Pulmonary artery endothelial cell (primary cell): ENCODE measurements around the gene EDRF1. TPM values are rescaled to one million over a fixed set of nuclear protein-coding genes. Genes with fewer than 3 reads are reported as not detected.
"Not testable (repeated sequence)": the region's sequence is repeated elsewhere in the genome, so short reads cannot be mapped to it uniquely, and the experiment has no call there.

Source experiments
- DNase-seq: peaks from one replicate; pipeline ENCODE4 v3.0.0-alpha.2; 2011; ENCODE audit warnings: low read depth, low spot score
- total RNA-seq: library from RNA; depleted of rRNA; stranded (reverse); fragments of >200 nt; gene quantifications from 2 replicates; pipeline ENCODE4 v1.2.3, GENCODE V29; 2014

EDRF1 gene
- total RNA-seq = 17.2 and 22.4 TPM in 2 replicates

- peak; percentile 91 for DNase-seq
These were observed at the start of gene EDRF1 for GRCh38 chr10:125719173-125720001. EDRF1 (plus strand) TSS chr10:125719709; CDS start chr10:125719808, 99 bp downstream.

- no peak for DNase-seq
These were observed 46.6 kb upstream of the EDRF1 start for GRCh38 chr10:125672884-125673283.

GRCh38 chr10:125679436-125679835, 40.1 kb upstream of the EDRF1 start:
- no peak for DNase-seq

- no peak for DNase-seq
These were observed 36.4 kb upstream of the EDRF1 start, which contains the start of gene TEX36 for GRCh38 chr10:125683063-125683462. TEX36 (minus strand) TSS chr10:125683163; CDS start chr10:125682989, 174 bp downstream.

- no peak for DNase-seq
These were observed 35.7 kb upstream of the EDRF1 start for GRCh38 chr10:125683821-125684220.

GRCh38 chr10:125684581-125684980, 34.9 kb upstream of the EDRF1 start:
- DNase-seq = no peak

- no peak for DNase-seq
These were observed 31.9 kb upstream of the EDRF1 start for GRCh38 chr10:125687507-125688185.

GRCh38 chr10:125689955-125690569, 29.4 kb upstream of the EDRF1 start:
- no peak for DNase-seq

- DNase-seq = no peak
These were observed 28.1 kb upstream of the EDRF1 start for GRCh38 chr10:125691160-125691981.

- no peak for DNase-seq
These were observed 27.3 kb upstream of the EDRF1 start for GRCh38 chr10:125692196-125692595.

- no peak for DNase-seq
These were observed 26.6 kb upstream of the EDRF1 start for GRCh38 chr10:125692601-125693523.

GRCh38 chr10:125693524-125693847, 26.0 kb upstream of the EDRF1 start:
- no peak for DNase-seq

GRCh38 chr10:125694883-125695282, 24.6 kb upstream of the EDRF1 start:
- DNase-seq = peak; percentile 19

- not testable (repeated sequence) for DNase-seq
These were observed 22.6 kb upstream of the EDRF1 start for GRCh38 chr10:125696884-125697283.

GRCh38 chr10:125698481-125698998, 21.0 kb upstream of the EDRF1 start:
- DNase-seq = no peak

- no peak for DNase-seq
These were observed 19.9 kb upstream of the EDRF1 start for GRCh38 chr10:125699562-125700143.

GRCh38 chr10:125700355-125700911, 19.1 kb upstream of the EDRF1 start:
- no peak for DNase-seq

GRCh38 chr10:125707541-125708468, 11.7 kb upstream of the EDRF1 start:
- DNase-seq = no peak
